PC-9 (cell line): Measurements from ENCODE around the gene CUX1.

Source experiments
- EZH2 ChIP-seq: fragments of 200-600 bp; sonication (generic); IDR thresholded peaks from 2 replicates; pipeline ENCODE4 v1.8.0; 2017; ENCODE audit warnings: antibody characterized with exemption, low read depth
- TF ChIP-seq, protein P1 (sequence below): fragments of 200-600 bp; sonication (generic); conservative IDR thresholded peaks from 2 replicates; pipeline ENCODE4 v1.6.1; 2017; ENCODE audit warnings: mixed run types, antibody characterized with exemption, mild to moderate bottlenecking, moderate library complexity

- TF ChIP-seq, protein P1, sequence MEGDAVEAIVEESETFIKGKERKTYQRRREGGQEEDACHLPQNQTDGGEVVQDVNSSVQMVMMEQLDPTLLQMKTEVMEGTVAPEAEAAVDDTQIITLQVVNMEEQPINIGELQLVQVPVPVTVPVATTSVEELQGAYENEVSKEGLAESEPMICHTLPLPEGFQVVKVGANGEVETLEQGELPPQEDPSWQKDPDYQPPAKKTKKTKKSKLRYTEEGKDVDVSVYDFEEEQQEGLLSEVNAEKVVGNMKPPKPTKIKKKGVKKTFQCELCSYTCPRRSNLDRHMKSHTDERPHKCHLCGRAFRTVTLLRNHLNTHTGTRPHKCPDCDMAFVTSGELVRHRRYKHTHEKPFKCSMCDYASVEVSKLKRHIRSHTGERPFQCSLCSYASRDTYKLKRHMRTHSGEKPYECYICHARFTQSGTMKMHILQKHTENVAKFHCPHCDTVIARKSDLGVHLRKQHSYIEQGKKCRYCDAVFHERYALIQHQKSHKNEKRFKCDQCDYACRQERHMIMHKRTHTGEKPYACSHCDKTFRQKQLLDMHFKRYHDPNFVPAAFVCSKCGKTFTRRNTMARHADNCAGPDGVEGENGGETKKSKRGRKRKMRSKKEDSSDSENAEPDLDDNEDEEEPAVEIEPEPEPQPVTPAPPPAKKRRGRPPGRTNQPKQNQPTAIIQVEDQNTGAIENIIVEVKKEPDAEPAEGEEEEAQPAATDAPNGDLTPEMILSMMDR: no peak
- TF ChIP-seq EZH2: no peak
These were observed 120.5 kb downstream of the CUX1 start for GRCh38 chr7:101937717-101938514.
